B cell (primary cell): ENCODE data around the gene CHPF2.

Experiments used
- EZH2 ChIP-seq: IDR thresholded peaks from 2 replicates; pipeline ENCODE4 v1.6.1; 2012; ENCODE audit warnings: borderline replicate concordance, low read depth, mild to moderate bottlenecking, moderate library complexity, low read length; ENCODE audit not compliant: insufficient read depth, poor library complexity, severe bottlenecking
- TF ChIP-seq, protein P1 (sequence below): fragments of 200-600 bp; IDR thresholded peaks from one replicate; pipeline ENCODE4 v1.8.0; 2022; ENCODE audit warnings: antibody characterized with exemption, mild to moderate bottlenecking

DNA sequence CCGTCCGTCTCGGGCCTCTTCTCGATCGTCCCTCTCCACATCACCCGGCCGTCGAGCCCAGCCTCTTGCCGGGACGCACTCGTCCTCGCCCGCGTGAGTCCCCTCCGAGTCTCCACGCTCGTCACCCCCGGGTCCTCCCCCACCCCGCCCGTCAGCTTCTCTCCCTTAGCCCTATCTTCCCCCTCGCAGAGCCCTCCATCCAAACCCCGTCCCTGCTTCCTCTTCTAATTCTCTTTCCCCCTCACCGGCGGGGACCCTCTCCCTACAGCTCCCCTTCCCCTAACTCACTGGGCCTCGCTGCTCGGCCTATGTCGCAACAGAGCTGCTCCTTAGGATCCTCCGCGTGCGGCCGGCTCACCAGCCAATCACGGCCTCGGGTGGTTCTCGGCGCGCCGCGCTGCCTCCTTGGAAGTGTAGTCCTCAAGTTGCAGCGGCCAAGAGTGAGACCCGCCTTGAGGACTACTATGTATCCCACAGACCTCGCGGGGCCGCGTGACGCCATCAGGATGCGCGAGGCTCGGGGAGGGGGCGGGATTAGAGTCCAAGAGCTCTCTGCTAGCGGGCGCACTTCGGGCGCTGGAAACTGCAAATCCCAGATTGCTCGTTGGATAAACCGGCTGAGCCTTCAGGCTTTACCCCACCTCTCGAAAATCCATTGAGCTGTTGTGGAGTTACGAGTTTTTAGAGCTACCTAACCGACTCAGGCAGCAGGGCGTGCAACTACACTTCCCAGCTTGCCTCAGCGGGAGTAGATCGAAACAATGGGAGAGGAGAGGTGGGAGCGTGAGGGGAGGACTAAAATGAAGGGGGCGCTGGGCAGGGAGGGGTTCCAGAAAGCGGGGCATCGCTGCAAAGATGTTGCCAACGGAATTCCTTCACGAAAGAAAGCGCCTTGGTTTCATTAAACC, 5.2 kb upstream of the CHPF2 start, which contains the start of gene ABCF2:
- TF ChIP-seq, protein P1, sequence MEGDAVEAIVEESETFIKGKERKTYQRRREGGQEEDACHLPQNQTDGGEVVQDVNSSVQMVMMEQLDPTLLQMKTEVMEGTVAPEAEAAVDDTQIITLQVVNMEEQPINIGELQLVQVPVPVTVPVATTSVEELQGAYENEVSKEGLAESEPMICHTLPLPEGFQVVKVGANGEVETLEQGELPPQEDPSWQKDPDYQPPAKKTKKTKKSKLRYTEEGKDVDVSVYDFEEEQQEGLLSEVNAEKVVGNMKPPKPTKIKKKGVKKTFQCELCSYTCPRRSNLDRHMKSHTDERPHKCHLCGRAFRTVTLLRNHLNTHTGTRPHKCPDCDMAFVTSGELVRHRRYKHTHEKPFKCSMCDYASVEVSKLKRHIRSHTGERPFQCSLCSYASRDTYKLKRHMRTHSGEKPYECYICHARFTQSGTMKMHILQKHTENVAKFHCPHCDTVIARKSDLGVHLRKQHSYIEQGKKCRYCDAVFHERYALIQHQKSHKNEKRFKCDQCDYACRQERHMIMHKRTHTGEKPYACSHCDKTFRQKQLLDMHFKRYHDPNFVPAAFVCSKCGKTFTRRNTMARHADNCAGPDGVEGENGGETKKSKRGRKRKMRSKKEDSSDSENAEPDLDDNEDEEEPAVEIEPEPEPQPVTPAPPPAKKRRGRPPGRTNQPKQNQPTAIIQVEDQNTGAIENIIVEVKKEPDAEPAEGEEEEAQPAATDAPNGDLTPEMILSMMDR, result no peak
- no peak for TF ChIP-seq EZH2
